Calu3 (cell line): ENCODE results near the gene FAT3. TPM values are rescaled to one million over a fixed set of nuclear protein-coding genes. Genes with fewer than 3 reads are reported as not detected.
A peak's percentile ranks its signal among the peaks of the same experiment; 100 is the strongest.

Experiments
- BruUV-seq: library from RNA; stranded (reverse); fragments of 400-500 nt; replicated peaks from 2 replicates; lab custom pipeline; 2021; lab: Mats Ljungman, UMichigan
- CTCF ChIA-PET: fragments of 300-600 bp; sonication (Branson Sonifier 250); formaldehyde crosslinking; loops from one replicate; lab custom pipeline; 2022; ENCODE audit warnings: antibody characterized with exemption; lab: Charles Lee
- DNase-seq: peaks from one replicate; pipeline ENCODE4 v3.0.0; 2022
- H3K27ac Mint-ChIP-seq: one replicate; pipeline ENCODE4 v1.8.0; 2022; ENCODE audit warnings: mixed read lengths; ENCODE audit not compliant: unreplicated experiment
- H3K27me3 Mint-ChIP-seq: one replicate; pipeline ENCODE4 v1.8.0; 2022; ENCODE audit warnings: mixed read lengths; ENCODE audit not compliant: unreplicated experiment
- H3K36me3 Mint-ChIP-seq: one replicate; pipeline ENCODE4 v1.8.0; 2022; ENCODE audit warnings: mild to moderate bottlenecking, moderate library complexity, mixed read lengths; ENCODE audit not compliant: insufficient read depth, unreplicated experiment
- H3K4me1 Mint-ChIP-seq: one replicate; pipeline ENCODE4 v1.8.0; 2022; ENCODE audit warnings: mild to moderate bottlenecking, low read depth, mixed read lengths; ENCODE audit not compliant: unreplicated experiment
- H3K4me3 Mint-ChIP-seq: one replicate; pipeline ENCODE4 v1.8.0; 2022; ENCODE audit warnings: mild to moderate bottlenecking, low read depth, moderate library complexity, mixed read lengths; ENCODE audit not compliant: unreplicated experiment
- H3K9me3 Mint-ChIP-seq: one replicate; pipeline ENCODE4 v1.8.0; 2022; ENCODE audit warnings: low read depth, mixed read lengths; ENCODE audit not compliant: unreplicated experiment
- CTCF ChIP-seq: fragments of 200-600 bp; IDR thresholded peaks from one replicate; pipeline ENCODE4 v1.8.0; 2022; ENCODE audit warnings: antibody characterized with exemption; ENCODE audit not compliant: unreplicated experiment
- intact Hi-C: fragments of 100-400 bp; cut with micrococcal nuclease; formaldehyde crosslinking; loops from one replicate; pipeline ENCODE4 v1.10.0; 2022; ENCODE audit not compliant: unreplicated experiment
- total RNA-seq: library from RNA; stranded (reverse); gene quantifications from 2 replicates; pipeline ENCODE4 v1.2.3, GENCODE V29; 2022

The FAT3 gene
- total RNA-seq, 1 experiment from 2014 or later: 0.68 TPM

GRCh38 chr11:92266806-92267205 lies 42.2 kb downstream of the FAT3 start:
- no peak overlapping the region for H3K4me3 Mint-ChIP-seq
- intact Hi-C loops: no loop called here

GRCh38 chr11:92267278-92267677 lies 42.7 kb downstream of the FAT3 start:
- no peaks in the 10 kb centered on the region for H3K36me3 Mint-ChIP-seq
- H3K4me3 Mint-ChIP-seq: no peak overlapping the region
- CTCF ChIA-PET: interaction anchor here (0.7 kb wide), 1 partner anchor 83 kb away, joined by 5 read pairs; no protein-coding TSS in a partner anchor
- peaks cover 2% of the 10 kb centered on the region for H3K9me3 Mint-ChIP-seq
- H3K27ac Mint-ChIP-seq: no peak overlapping the region
- no peaks in the 10 kb centered on the region for H3K27me3 Mint-ChIP-seq
- intact Hi-C loops: no loop called here
- no peak for TF ChIP-seq CTCF
- peaks cover 31% of the 10 kb centered on the region for H3K4me1 Mint-ChIP-seq
- no peak for DNase-seq
- no TSS peak for BruUV-seq

More at GRCh38 chr11:92266806-92267205, 42.2 kb downstream of the FAT3 start:
- H3K4me1 Mint-ChIP-seq: peaks cover 31% of the 10 kb centered on the region
- H3K27ac Mint-ChIP-seq: no peak overlapping the region
- no peak for TF ChIP-seq CTCF
- DNase-seq: no peak
- BruUV-seq: no TSS peak
- H3K9me3 Mint-ChIP-seq: peaks cover 2% of the 10 kb centered on the region
- H3K36me3 Mint-ChIP-seq: no peaks in the 10 kb centered on the region
- CTCF ChIA-PET: no interaction called here
- H3K27me3 Mint-ChIP-seq: no peaks in the 10 kb centered on the region

GRCh38 chr11:92267968-92268367 lies 43.4 kb downstream of the FAT3 start:
- no peaks in the 10 kb centered on the region for H3K36me3 Mint-ChIP-seq
- H3K4me3 Mint-ChIP-seq: no peak overlapping the region
- peaks cover 2% of the 10 kb centered on the region for H3K9me3 Mint-ChIP-seq
- no TSS peak for BruUV-seq
- H3K4me1 Mint-ChIP-seq: peaks cover 31% of the 10 kb centered on the region
- CTCF ChIA-PET: interaction anchor here (0.7 kb wide), 1 partner anchor 83 kb away, joined by 5 read pairs; no protein-coding TSS in a partner anchor
- no peak for TF ChIP-seq CTCF
- H3K27ac Mint-ChIP-seq: no peak overlapping the region
- no peak for DNase-seq
- intact Hi-C loops: no loop called here
- H3K27me3 Mint-ChIP-seq: no peaks in the 10 kb centered on the region

- intact Hi-C loops: no loop called here
- Mint-ChIP-seq H3K36me3 (no peaks in the 10 kb centered on the region), H3K4me1 (peaks cover 31% of the 10 kb centered on the region), H3K27ac (peak overlapping the region; percentile 52), H3K4me3 (no peak overlapping the region), H3K9me3 (peaks cover 2% of the 10 kb centered on the region), H3K27me3 (no peaks in the 10 kb centered on the region)
- BruUV-seq: no TSS peak
- no peak for DNase-seq
- no peak for TF ChIP-seq CTCF
- CTCF ChIA-PET: no interaction called here
These were observed 43.9 kb downstream of the FAT3 start for GRCh38 chr11:92268546-92268945.
